IPS DF 4.7 (cell line): ENCODE results near the gene MINPP1.

ENCODE experiments used
- DNase-seq: peaks from one replicate; pipeline ENCODE4 v3.0.0-alpha.2; 2013; ENCODE audit warnings: low spot score; ENCODE audit errors: extremely low read depth

The MINPP1 gene

DNA sequence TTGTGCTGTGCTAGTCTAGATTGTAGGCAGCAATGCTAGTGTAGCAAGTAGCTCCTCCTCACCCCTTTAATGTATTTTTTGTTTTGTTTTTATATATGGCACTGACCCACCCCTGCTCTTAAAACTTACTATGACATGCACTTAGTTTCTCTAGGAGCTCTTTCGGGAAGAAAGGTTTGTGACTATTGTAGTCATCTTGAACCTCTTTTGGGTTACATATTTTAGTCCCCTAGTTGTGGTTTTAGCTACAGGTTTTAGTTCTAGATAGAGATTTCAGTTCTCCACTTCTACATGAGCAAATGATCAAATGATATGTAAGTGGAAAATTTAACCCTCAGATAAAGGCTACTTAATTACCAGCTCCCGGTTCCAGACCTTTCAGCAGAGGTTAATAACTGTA is 14.9 kb downstream of the MINPP1 start:
- no peak for DNase-seq

DNA sequence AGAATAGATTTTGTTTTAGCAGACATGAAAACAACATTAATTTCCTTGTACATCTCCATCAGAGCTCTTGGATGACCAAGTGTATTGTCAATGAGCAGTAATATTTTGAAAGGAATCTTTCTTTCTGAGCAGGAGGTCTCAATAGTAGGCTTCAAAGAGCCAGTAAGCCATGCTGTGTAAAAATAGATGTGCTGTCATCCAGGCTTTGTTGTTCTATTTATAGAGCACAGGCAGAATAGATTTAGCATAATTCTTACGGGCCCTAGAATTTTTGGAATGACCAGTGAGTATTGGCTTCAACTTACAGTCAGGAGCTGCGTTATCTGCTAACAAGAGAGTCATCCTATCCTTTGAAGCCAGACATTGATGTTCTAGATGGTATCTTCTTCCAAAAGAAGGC is 19.0 kb downstream of the MINPP1 start:
- no peak for DNase-seq

- no peak for DNase-seq
These were observed 19.6 kb downstream of the MINPP1 start for GRCh38 chr10:87524296-87524695.

GRCh38 chr10:87531908-87532622 is 27.4 kb downstream of the MINPP1 start:
- DNase-seq = no peak

DNA sequence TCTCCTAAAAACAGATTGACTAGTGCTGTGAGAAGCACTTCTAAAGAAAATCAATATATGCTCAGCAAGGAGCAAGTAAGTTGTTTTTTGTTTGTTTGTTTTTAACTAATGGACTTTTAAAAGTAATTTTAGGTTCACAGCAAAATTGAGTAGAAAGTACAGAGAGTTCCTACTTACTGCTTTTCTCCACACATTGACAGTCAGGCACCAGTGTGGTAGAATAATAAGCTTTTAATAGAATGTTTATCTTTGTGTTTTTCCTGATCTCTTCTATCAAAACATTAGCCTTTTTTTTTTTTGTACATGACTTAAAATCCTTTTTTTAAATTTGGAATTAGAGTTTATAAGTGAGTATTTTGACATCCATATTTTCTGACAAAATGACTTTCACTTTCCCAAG is 28.0 kb downstream of the MINPP1 start:
- DNase-seq = no peak

GRCh38 chr10:87534173-87534858 is 29.6 kb downstream of the MINPP1 start:
- DNase-seq = no peak

DNA sequence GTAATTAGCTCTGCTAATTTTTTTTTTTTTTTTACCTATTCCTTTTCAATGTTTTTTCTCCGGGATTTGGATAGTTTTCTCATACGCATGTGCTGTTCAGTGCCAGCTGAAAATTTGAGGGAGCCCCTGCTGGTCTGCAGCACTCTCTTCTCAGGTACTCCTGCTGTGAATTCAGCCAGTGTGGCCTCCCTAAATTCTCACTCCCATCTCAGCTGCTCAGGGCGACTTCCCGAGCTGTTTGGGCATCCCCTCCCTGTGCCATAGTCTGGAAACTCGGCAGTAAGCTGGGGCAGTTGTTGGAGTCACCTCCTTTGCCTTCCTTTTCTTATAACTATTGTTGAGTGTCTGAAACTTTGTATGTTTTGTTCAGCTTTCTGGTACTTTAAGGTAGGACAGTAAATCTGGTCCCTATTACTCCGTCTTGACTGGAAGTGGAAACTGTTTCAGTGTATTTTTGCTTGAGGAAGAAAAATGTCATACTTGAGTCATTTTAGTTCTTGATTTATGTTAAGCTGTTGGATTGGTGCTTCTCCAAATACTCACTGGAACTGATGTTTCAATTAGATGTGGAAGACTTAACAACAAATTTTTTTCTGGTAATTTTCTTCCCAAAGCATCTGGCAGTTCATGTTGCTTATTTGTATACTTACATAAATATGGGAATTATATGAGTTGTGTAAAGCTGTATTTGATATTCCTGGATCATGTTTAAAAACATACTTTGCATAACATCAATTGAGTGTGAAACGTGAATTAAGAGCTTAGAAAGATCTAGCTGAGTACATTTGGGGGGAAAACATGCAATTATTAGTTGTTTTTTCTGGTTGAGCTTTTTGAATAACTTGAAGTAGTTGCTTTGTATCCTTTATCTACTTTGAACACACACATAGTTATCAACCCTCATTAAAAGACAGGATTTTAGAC is 33.7 kb downstream of the MINPP1 start:
- DNase-seq = no peak

DNA sequence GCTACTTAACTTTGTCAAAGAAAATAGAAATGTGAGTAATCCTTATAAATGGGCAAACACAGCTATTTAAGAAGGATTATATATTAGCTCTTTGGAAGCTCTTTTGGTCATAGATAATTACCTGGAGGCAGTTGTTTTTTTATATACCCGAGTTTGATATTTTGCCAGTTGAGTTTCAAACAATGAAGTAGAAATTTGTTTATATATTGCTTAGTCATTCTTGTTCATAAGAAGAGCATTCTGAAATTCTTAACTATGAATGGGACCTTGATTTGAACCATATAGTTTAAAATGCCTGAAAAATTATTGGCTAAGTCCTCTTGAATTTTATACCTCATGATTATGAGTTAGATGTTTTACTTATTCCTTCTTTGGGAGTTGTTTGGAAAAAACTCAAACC is 36.4 kb downstream of the MINPP1 start:
- no peak for DNase-seq

- no peak for DNase-seq
These were observed 40.0 kb downstream of the MINPP1 start for GRCh38 chr10:87544721-87545120.

GRCh38 chr10:87545783-87546182 is 41.1 kb downstream of the MINPP1 start:
- no peak for DNase-seq

DNA sequence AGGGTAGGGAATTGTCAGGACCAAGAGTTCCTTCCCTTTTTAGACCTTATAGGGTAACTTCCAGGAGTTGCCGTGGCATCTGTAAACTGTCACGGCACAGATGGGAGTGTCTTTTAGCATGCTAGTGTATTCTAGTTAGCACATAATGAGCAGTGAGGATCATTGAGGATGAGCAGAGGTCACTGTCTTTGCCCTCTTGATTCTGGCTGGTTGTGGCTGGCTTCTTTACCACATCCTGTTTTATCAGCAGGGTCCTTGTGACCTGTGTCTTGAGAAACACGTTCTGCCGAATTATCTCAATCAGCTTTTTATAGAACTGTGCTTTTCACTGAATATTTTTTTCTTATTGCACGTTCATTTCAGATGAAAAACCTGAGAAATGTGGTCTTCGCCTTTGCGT is 41.5 kb downstream of the MINPP1 start:
- DNase-seq = no peak

GRCh38 chr10:87546971-87547413 is 42.3 kb downstream of the MINPP1 start:
- DNase-seq = no peak

- no peak for DNase-seq
These were observed 43.1 kb downstream of the MINPP1 start for GRCh38 chr10:87547734-87548311.

- DNase-seq = no peak
These were observed 46.0 kb downstream of the MINPP1 start for GRCh38 chr10:87550741-87551140.

- DNase-seq = no peak
These were observed 46.6 kb downstream of the MINPP1 start for GRCh38 chr10:87551326-87551725.

DNA sequence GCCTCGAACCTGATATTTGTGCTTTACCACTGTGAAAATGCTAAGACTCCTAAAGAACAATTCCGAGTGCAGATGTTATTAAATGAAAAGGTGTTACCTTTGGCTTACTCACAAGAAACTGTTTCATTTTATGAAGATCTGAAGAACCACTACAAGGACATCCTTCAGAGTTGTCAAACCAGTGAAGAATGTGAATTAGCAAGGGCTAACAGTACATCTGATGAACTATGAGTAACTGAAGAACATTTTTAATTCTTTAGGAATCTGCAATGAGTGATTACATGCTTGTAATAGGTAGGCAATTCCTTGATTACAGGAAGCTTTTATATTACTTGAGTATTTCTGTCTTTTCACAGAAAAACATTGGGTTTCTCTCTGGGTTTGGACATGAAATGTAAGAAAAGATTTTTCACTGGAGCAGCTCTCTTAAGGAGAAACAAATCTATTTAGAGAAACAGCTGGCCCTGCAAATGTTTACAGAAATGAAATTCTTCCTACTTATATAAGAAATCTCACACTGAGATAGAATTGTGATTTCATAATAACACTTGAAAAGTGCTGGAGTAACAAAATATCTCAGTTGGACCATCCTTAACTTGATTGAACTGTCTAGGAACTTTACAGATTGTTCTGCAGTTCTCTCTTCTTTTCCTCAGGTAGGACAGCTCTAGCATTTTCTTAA is 47.7 kb downstream of the MINPP1 start:
- DNase-seq = no peak

- no peak for DNase-seq
These were observed 52.7 kb downstream of the MINPP1 start for GRCh38 chr10:87557409-87557808.

- no peak for DNase-seq
These were observed 53.6 kb downstream of the MINPP1 start for GRCh38 chr10:87558333-87558732.

DNA sequence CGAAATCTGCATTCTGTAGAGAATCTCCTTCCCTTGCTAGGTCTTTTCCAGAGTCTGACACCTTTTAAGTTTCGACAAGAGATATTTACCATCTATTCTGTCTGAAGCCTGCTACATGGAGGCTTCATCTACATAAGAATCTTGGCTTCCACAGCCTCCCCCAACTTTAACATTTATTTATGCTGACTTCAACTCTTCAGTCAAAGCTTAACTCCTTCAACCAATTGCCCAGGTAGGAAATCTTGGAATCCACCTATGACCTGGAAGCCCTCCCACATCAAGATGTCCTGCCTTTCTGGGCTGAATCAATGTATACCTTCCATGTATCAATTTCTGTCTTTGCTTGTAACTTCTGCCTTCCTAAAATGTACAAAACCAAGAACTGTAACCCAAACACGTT is 54.7 kb downstream of the MINPP1 start:
- DNase-seq = no peak

GRCh38 chr10:87560495-87561129 is 55.9 kb downstream of the MINPP1 start:
- DNase-seq = no peak

- DNase-seq = no peak
These were observed 58.1 kb downstream of the MINPP1 start for GRCh38 chr10:87562750-87563149.
